GM04503 (cell line): Measurements from ENCODE around the gene RUNX1.
"Not testable (repeated sequence)": the region's sequence is repeated elsewhere in the genome, so short reads cannot be mapped to it uniquely, and the experiment has no call there.

Experiments used
- DNase-seq: peaks from one replicate; pipeline ENCODE4 v3.0.0-alpha.2; 2012; ENCODE audit warnings: low read depth

The RUNX1 gene

DNA sequence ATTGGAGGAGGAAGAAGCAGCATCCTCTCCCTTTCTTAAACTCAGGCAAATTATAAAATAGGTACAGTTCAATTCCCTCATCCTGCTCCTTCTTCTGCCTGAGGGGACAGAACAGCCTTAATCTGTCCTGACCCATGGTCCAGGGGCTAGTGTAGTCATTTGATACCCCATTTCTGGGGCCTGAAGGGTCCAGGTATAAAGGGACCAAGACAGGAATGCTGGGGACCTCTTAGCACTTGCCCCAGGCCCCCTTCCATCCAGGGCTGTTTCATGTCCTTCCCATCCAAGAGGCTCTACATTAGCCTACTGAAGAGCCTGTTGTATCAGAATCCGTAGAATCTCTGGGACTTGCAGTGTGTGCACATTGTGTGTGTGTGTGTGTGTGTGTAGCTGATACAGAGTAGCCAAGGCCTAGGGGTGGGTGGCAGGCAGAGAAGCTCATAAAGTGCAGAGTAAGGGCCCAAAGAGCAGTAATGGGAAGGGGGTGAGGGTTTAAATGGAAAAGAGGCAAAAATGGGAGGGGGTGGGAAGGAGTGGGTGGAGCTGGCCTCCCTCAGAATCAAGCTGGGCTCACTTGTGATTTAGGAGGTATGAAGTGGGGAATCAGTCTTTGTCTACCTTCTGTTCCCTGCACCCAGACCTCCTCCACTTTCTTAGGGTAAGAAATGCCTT is 32.4 kb downstream of the RUNX1 start:
- DNase-seq: no peak

DNA sequence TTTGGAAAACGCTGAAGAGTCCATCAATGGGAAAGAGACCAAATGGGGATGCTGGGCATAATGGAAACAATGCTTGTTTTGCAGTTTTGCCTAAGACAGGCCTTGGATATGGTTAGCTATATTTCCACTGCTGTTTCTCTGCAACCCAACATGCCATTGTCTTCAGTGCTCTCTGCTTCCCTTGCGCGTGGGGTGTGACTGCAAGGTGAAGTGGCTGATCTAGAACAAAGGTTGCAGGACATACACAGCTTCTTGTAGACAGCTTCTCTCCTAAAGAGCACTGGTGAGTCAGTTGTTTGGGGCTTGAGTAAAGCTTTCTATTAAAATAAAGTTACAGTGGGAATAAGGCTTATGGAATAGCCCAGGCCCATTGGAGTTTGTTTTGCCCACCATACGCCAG is 33.0 kb downstream of the RUNX1 start:
- no peak for DNase-seq

DNA sequence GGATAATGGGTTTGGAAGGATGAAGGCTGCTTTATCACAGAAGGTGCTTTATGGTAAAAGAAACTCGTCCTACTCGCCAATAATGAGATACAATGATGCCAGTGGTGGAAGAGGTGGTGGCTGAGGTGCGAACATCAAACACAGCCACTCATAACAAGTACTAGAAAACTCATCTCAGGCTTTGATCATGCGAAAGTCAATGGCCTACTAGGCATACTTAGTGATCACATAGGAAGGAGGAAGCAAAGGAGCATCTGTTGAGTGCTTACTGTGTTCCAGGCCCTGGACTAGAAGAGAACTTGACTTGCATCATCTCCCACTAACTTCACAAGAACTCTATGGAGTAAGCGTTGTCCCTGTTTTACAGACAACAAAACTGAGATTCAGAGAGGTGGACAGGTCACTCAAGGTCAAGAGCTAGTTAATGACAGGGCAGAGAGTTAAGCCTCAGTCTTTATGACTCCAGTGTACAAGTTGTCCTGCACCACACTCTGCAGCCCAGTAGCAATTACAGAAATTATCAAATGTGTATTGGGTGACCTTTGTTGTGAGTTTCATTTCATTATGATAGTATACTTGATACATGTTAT is 33.6 kb downstream of the RUNX1 start:
- no peak for DNase-seq

GRCh38 chr21:35014302-35015041 is 34.6 kb downstream of the RUNX1 start:
- no peak for DNase-seq

GRCh38 chr21:35011681-35012080 is 37.4 kb downstream of the RUNX1 start:
- DNase-seq: no peak

GRCh38 chr21:35010447-35010846 is 38.7 kb downstream of the RUNX1 start:
- DNase-seq: no peak

DNA sequence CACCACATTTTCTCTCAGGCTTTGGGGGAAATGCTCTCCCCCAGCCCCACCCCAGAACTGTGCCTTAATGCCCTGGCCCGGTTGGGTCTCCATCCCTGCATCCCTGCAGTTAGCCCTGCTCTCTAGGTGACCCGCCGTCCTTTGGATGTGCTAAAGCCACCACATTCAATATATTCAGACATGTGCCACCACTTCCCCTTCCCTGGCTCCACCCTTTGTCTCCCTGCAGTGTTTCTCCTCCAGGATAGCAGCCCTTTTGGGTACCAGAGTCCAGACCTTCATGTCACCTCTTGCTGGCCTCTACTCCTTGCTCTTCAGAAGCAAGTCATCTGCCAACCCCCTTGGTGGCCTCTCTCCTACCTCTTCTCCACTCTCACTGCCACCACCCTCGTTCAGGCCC is 41.8 kb downstream of the RUNX1 start:
- DNase-seq: no peak

DNA sequence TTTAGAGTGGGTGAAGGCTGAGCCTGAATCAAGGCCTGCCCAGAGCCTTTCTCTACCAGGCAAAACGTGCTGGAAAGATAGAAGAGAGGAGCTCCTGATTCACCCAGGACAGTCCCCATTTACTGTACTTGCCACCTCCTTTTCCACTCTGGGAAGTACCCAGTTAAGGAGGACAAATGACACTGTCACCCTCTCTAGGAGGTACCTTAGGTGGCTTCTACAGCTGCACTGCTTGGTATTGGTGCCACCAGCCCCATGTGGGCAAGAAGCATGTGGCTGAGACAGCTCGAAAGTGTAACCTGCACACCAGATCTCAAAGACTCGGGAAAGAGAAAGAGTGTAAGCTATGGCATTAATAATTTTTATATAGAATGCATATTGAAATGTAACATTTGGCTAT is 42.3 kb downstream of the RUNX1 start:
- no peak for DNase-seq

- DNase-seq: no peak
Observed at GRCh38 chr21:35006248-35006647, 42.9 kb downstream of the RUNX1 start.

GRCh38 chr21:35005560-35006224 is 43.4 kb downstream of the RUNX1 start:
- no peak for DNase-seq

DNA sequence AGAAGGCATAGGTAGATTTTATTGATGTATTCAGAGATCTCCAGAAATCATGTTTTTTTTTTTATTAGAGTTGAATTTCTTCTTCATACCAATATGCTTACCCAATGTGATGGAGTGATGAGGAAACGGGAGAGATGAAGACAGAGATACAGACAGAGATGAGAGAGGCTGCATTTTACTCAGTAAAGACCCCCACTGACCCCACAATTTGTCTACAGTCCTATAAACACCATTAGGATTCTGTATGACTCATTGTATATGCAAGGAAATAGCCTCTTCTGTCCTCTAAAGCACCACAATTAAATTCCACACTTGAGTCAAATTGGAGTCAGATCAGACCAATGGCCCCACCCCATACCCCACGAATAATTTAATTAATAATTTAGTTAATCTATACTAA is 44.0 kb downstream of the RUNX1 start:
- no peak for DNase-seq

GRCh38 chr21:35004314-35004713 is 44.8 kb downstream of the RUNX1 start:
- no peak for DNase-seq

DNA sequence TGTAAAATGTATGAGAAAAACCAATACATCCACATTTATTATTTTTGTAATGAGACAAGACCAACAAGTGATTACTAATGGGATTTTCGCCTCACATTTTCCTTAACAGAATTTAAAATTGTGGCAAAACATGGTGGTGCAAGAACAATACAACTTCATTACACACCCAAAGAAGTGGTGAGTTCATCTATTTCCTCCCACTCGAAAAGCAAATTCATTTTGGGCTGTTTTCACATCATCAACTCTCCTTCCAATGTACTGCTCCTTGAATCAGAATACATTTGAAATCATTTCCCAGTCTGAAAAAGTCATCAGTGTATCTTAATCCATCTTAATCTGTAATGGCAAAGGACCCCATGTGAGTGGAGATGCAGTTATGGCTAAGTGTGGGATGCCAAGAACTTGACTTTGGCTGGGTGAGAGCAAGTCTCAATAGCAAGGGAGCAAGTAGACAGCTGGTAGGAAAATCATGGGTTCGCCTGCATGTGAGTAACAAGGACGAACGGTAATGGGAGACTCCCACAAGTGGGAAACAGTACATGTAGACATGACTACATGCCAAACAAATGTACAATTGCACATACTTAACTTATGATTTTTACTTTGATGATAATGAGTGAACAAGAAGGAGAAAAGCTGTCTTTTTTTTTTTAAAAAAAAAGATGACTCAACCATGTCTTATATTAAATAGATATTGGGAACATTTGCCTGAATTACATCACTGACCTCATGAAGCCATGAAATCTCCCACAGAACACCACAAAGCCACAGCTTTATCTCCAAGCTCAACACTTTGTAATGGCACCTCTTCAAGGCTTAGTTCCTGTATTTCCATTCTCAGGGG is 46.0 kb downstream of the RUNX1 start:
- no peak for DNase-seq

GRCh38 chr21:34999397-34999941 is 49.6 kb downstream of the RUNX1 start:
- DNase-seq: no peak

DNA sequence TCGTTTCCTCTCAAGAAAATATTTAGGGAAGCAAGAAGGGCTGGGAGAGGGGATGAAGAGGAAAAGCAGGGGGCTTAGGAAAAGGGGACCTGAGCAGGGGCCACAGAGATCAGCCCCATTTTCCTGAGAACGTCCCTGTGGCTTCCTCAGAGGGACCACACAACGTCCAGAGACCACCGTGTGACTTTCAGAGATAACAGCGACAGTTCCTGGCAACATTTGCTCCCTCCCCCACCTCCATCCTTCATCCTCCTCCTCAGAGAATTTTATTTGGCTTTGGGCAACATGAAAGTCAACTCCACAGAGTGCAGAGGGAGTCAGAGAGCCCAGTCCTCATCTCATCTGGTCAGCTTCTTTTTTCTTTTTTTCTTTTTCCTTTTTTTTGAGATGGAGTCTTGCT is 50.9 kb downstream of the RUNX1 start:
- DNase-seq: no peak

- DNase-seq: no peak
Observed at GRCh38 chr21:34997294-34997693, 51.8 kb downstream of the RUNX1 start.

GRCh38 chr21:34996304-34997101 is 52.6 kb downstream of the RUNX1 start:
- DNase-seq: no peak

GRCh38 chr21:34995979-34996303 is 53.2 kb downstream of the RUNX1 start:
- no peak for DNase-seq

DNA sequence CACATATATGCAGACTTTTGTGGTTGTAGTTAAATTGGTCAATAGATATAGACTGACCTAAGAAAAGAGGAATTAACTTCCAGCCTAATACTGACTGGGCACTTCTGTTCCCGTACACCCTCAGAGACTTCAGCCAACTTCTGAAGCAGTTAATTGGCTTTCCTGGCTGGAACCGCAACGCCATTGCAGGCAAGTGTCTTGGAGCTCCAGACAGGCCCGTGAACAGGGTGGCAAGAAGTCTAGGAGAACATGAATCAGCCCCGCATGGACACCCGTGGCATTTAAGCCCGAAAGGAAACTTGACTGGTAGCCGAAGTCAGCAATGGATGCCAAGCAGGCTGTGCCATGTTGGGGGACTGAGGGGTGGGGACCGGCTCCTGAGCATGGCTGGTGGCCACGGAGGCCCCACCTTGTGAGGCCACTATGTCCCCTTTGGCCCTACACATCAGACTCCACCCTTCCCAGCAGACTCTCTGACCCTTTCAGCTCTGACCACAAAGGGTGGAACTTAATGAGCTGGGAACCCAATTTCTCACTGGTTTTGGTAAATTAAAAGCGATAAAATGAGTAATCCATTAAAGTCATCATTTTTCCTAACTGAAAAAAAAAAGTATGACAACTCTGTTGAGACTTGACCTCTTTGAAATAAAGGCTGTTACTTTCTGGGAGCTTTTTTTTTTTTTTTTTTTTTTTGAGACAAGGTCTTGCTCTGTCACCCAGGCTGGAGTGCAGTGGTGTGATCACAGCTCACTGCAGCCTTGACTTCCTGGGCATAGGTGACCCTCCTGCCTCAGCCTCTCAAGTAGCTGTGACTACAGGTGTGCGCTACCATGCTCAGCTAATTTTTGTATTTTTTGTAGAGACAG is 54.1 kb downstream of the RUNX1 start:
- no peak for DNase-seq

- DNase-seq: not testable (repeated sequence)
Observed at GRCh38 chr21:34993521-34993921, 55.6 kb downstream of the RUNX1 start.
